ENCODE data around the gene UGCG. TPM values are rescaled to one million over a fixed set of nuclear protein-coding genes. Genes with fewer than 3 reads are reported as not detected.
"Not testable (repeated sequence)": the region's sequence is repeated elsewhere in the genome, so short reads cannot be mapped to it uniquely, and the experiment has no call there.

UGCG gene
- total RNA-seq, 1 donor, result 70.9 TPM

GRCh38 chr9:111900151-111900857 lies 3.7 kb downstream of the UGCG start:
- peak; percentile 63 for DNase-seq (ENCODE audit: low read depth)
- TF ChIP-seq, protein P1, sequence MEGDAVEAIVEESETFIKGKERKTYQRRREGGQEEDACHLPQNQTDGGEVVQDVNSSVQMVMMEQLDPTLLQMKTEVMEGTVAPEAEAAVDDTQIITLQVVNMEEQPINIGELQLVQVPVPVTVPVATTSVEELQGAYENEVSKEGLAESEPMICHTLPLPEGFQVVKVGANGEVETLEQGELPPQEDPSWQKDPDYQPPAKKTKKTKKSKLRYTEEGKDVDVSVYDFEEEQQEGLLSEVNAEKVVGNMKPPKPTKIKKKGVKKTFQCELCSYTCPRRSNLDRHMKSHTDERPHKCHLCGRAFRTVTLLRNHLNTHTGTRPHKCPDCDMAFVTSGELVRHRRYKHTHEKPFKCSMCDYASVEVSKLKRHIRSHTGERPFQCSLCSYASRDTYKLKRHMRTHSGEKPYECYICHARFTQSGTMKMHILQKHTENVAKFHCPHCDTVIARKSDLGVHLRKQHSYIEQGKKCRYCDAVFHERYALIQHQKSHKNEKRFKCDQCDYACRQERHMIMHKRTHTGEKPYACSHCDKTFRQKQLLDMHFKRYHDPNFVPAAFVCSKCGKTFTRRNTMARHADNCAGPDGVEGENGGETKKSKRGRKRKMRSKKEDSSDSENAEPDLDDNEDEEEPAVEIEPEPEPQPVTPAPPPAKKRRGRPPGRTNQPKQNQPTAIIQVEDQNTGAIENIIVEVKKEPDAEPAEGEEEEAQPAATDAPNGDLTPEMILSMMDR (IDR thresholded peaks at IDR 0.05; ENCODE audit: insufficient read depth, low read length), result no peak
- H3K4me3 ChIP-seq (ENCODE audit: low read depth, low read length), result peak overlapping the region; percentile 92

- peak; percentile 66 for DNase-seq (ENCODE audit: low read depth)
- peak overlapping the region; percentile 92 for H3K4me3 ChIP-seq (ENCODE audit: low read depth, low read length)
- TF ChIP-seq, protein P1 (IDR thresholded peaks at IDR 0.05; ENCODE audit: insufficient read depth, low read length), result no peak
Observed at GRCh38 chr9:111900858-111901612, 4.4 kb downstream of the UGCG start.

- TF ChIP-seq, protein P1 (IDR thresholded peaks at IDR 0.05; ENCODE audit: insufficient read depth, low read length), result no peak
- peak; percentile 67 for DNase-seq (ENCODE audit: low read depth)
- H3K4me3 ChIP-seq (ENCODE audit: low read depth, low read length), result peak overlapping the region; percentile 92
Observed at GRCh38 chr9:111902391-111903139, 6.0 kb downstream of the UGCG start.

- H3K4me3 ChIP-seq (ENCODE audit: low read depth, low read length); DNase-seq (ENCODE audit: low read depth): not testable (repeated sequence)
Observed at GRCh38 chr9:111903535-111903934, 6.9 kb downstream of the UGCG start.

DNA sequence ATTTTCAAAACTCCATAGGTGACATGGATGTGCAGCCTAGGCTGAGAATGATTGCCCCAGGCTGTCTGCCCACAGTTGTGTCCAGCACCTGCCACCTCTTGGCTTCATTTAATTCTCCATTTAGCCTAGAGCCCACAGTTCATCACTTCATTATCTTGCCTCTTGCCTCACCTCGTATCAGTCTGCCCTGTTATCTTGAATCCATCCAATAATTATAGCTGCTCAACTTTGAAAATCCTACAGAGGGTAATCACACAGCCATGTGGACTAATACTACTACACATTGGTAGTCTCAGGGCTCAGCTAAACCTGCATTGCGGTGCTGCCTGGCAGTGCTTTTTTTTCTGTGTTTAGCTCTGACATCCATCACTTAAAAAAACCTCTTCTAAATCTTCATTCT lies 7.4 kb downstream of the UGCG start:
- H3K4me3 ChIP-seq (ENCODE audit: low read depth, low read length), result no peak overlapping the region
- no peak for DNase-seq (ENCODE audit: low read depth)

DNA sequence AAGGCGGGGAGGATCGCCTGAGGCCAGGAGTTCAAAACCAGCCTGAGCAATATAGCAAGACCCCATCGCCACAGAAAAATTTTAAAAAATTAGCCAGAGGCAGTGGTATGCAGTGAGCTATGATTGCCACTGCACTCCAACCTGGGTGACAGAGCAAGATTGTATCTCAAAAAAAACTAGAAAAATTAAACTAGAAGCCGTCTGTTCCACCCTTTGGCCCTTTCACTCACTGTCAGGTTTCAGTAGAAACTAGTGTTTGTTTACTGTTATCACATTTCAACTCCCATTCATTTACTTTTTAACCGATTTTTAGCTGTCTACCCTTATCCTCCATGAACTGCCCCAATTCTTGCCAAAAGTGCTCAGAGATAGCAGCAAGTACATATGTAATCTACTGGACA lies 8.3 kb downstream of the UGCG start:
- DNase-seq (ENCODE audit: low read depth), result no peak
- TF ChIP-seq, protein P1 (IDR thresholded peaks at IDR 0.05; ENCODE audit: insufficient read depth, low read length), result no peak
- no peak overlapping the region for H3K4me3 ChIP-seq (ENCODE audit: low read depth, low read length)

More for the DNA sequence above, 7.4 kb downstream of the UGCG start:
- TF ChIP-seq, protein P1 (IDR thresholded peaks at IDR 0.05; ENCODE audit: insufficient read depth, low read length), result no peak

GRCh38 chr9:111907147-111907546 lies 10.5 kb downstream of the UGCG start:
- TF ChIP-seq, protein P1 (IDR thresholded peaks at IDR 0.05; ENCODE audit: insufficient read depth, low read length), result no peak
- no peak overlapping the region for H3K4me3 ChIP-seq (ENCODE audit: low read depth, low read length)
- no peak for DNase-seq (ENCODE audit: low read depth)
